HEK293 (cell line): ENCODE measurements around the gene ZNF416.

ENCODE experiments used
- BCL11B ChIP-seq: fragments of 450-650 bp; formaldehyde crosslinking; IDR thresholded peaks from 2 replicates; pipeline ENCODE4 v1.5.1; 2016; ENCODE audit warnings: low read depth, missing biosample characterization, missing genetic modification characterization
- HOXA7 ChIP-seq: sonication (generic); formaldehyde crosslinking; IDR thresholded peaks from 2 replicates; pipeline ENCODE4 v1.8.1; 2022; ENCODE audit warnings: missing genetic modification reagents, borderline replicate concordance
- MYNN ChIP-seq: fragments of 450-650 bp; formaldehyde crosslinking; IDR thresholded peaks from 2 replicates; pipeline ENCODE4 v1.5.1; 2016; ENCODE audit warnings: missing biosample characterization, missing genetic modification characterization, borderline replicate concordance
- OVOL3 ChIP-seq: fragments of 450-650 bp; formaldehyde crosslinking; IDR thresholded peaks from 2 replicates; pipeline ENCODE4 v1.5.1; 2016; ENCODE audit warnings: missing biosample characterization, missing genetic modification characterization
- ZEB2 ChIP-seq: fragments of 450-650 bp; formaldehyde crosslinking; IDR thresholded peaks from 2 replicates; pipeline ENCODE4 v1.5.1; 2016; ENCODE audit warnings: missing biosample characterization, missing genetic modification characterization
- ZFP3 ChIP-seq: fragments of 450-650 bp; formaldehyde crosslinking; IDR thresholded peaks from 2 replicates; pipeline ENCODE4 v1.5.1; 2016; ENCODE audit warnings: low read depth, missing biosample characterization, missing genetic modification characterization
- ZIC2 ChIP-seq: fragments of 450-650 bp; formaldehyde crosslinking; IDR thresholded peaks from 2 replicates; pipeline ENCODE4 v1.5.1; 2016; ENCODE audit warnings: missing biosample characterization, missing genetic modification characterization
- ZNF121 ChIP-seq: fragments of 450-650 bp; formaldehyde crosslinking; IDR thresholded peaks from 2 replicates; pipeline ENCODE4 v1.5.1; 2016; ENCODE audit warnings: missing biosample characterization, missing genetic modification characterization
- ZNF132 ChIP-seq: fragments of 450-650 bp; formaldehyde crosslinking; IDR thresholded peaks from 2 replicates; pipeline ENCODE4 v1.5.1; 2017; ENCODE audit warnings: missing biosample characterization, missing genetic modification characterization, borderline replicate concordance
- ZNF223 ChIP-seq: fragments of 450-650 bp; formaldehyde crosslinking; IDR thresholded peaks from 2 replicates; pipeline ENCODE4 v1.5.1; 2016; ENCODE audit warnings: missing biosample characterization, missing genetic modification characterization
- ZNF335 ChIP-seq: fragments of 450-650 bp; formaldehyde crosslinking; conservative IDR thresholded peaks from 2 replicates; pipeline ENCODE4 v1.5.1; 2016; ENCODE audit warnings: missing biosample characterization, missing genetic modification characterization
- ZNF341 ChIP-seq: fragments of 450-650 bp; formaldehyde crosslinking; IDR thresholded peaks from 2 replicates; pipeline ENCODE4; 2016; ENCODE audit warnings: low read depth, missing biosample characterization, missing genetic modification characterization
- ZNF350 ChIP-seq: fragments of 450-650 bp; formaldehyde crosslinking; IDR thresholded peaks from 2 replicates; pipeline ENCODE4 v1.5.0; 2017; ENCODE audit warnings: missing biosample characterization, mild to moderate bottlenecking, missing genetic modification characterization
- ZNF37A ChIP-seq: fragments of 450-650 bp; IDR thresholded peaks from 2 replicates; pipeline ENCODE4 v1.5.1; 2018; ENCODE audit warnings: missing biosample characterization, missing genetic modification characterization
- ZNF416 ChIP-seq: fragments of 450-650 bp; formaldehyde crosslinking; IDR thresholded peaks from 2 replicates; pipeline ENCODE4 v1.5.1; 2016; ENCODE audit warnings: missing biosample characterization, missing genetic modification characterization
- ZNF530 ChIP-seq: fragments of 450-650 bp; formaldehyde crosslinking; IDR thresholded peaks from 2 replicates; pipeline ENCODE4 v1.5.1; 2016; ENCODE audit warnings: low read depth, missing biosample characterization, missing genetic modification characterization
- ZNF658 ChIP-seq: fragments of 450-650 bp; formaldehyde crosslinking; IDR thresholded peaks from 2 replicates; pipeline ENCODE4; 2016; ENCODE audit warnings: missing biosample characterization, missing genetic modification characterization
- ZNF707 ChIP-seq: fragments of 450-650 bp; formaldehyde crosslinking; IDR thresholded peaks from 2 replicates; pipeline ENCODE4 v1.5.1; 2016; ENCODE audit warnings: missing biosample characterization, missing genetic modification characterization
- ZNF791 ChIP-seq: fragments of 450-650 bp; formaldehyde crosslinking; IDR thresholded peaks from 2 replicates; pipeline ENCODE4 v1.5.1; 2016; ENCODE audit warnings: missing biosample characterization, missing genetic modification characterization
- ZNF830 ChIP-seq: fragments of 450-650 bp; IDR thresholded peaks from 2 replicates; pipeline ENCODE4 v1.5.0; 2018; ENCODE audit warnings: missing biosample characterization, missing genetic modification characterization, low read depth, mild to moderate bottlenecking, moderate library complexity
- ZSCAN23 ChIP-seq: fragments of 450-650 bp; formaldehyde crosslinking; IDR thresholded peaks from 2 replicates; pipeline ENCODE4 v1.5.1; 2016; ENCODE audit warnings: missing biosample characterization, missing genetic modification characterization
- TF ChIP-seq, protein P1 (sequence below): fragments of 450-650 bp; formaldehyde crosslinking; IDR thresholded peaks from 2 replicates; pipeline ENCODE4 v1.5.1; 2016; ENCODE audit warnings: missing biosample characterization, missing genetic modification characterization
- TF ChIP-seq, protein P2 (sequence below): fragments of 450-650 bp; formaldehyde crosslinking; IDR thresholded peaks from 2 replicates; pipeline ENCODE4 v1.5.1; 2016; ENCODE audit warnings: missing biosample characterization, missing genetic modification characterization
- TF ChIP-seq, protein P3 (sequence below): fragments of 450-650 bp; formaldehyde crosslinking; IDR thresholded peaks from 2 replicates; pipeline ENCODE4 v1.5.1; 2016; ENCODE audit warnings: missing biosample characterization, missing genetic modification characterization
- TF ChIP-seq, protein P4 (sequence below): fragments of 450-650 bp; IDR thresholded peaks from 2 replicates; pipeline ENCODE4 v1.5.1; 2018; ENCODE audit warnings: missing biosample characterization, missing genetic modification characterization
- TF ChIP-seq, protein P5 (sequence below): fragments of 450-650 bp; formaldehyde crosslinking; conservative IDR thresholded peaks from 2 replicates; pipeline ENCODE4 v1.5.1; 2016; ENCODE audit warnings: low read depth, missing biosample characterization, missing genetic modification characterization
- TF ChIP-seq, protein P6 (sequence below): sonication (generic); formaldehyde crosslinking; IDR thresholded peaks from 2 replicates; pipeline ENCODE4 v1.8.1; 2022; ENCODE audit warnings: mild to moderate bottlenecking, moderate library complexity, missing genetic modification reagents

ZNF416 gene

DNA sequence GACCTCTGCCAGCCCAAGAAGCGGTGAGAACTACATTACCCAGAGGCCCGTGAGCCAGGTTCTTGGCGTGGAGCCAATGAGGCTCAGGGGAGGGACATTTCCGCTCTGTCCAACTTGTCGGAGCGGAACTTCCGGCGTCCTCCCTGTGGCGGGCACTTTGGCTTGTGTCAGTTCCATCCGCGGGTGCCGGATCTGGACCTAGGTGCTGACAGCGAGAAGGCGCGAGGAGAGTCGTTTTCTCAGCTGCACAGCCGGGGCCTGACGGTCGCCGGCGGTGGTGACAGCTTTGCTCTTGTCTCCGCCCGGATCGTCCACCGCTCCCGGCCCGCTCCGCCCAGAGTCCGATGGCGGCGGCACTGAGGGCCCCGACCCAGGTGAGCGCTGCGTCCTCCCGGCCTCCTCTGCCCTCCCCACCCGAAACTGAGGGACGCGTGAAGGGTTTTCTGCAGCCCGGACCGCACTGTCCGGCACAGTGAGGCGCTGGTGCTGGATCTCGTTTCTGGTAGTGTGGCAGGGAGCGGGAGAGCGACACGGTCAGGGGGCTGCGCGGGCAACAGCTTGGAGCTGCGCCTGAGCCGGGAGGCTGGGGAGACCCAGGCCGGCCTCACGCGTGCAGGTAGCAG lies 21.2 kb upstream of the ZNF416 start, which contains the start of gene ZNF530 (continued):
- TF ChIP-seq, protein P1, sequence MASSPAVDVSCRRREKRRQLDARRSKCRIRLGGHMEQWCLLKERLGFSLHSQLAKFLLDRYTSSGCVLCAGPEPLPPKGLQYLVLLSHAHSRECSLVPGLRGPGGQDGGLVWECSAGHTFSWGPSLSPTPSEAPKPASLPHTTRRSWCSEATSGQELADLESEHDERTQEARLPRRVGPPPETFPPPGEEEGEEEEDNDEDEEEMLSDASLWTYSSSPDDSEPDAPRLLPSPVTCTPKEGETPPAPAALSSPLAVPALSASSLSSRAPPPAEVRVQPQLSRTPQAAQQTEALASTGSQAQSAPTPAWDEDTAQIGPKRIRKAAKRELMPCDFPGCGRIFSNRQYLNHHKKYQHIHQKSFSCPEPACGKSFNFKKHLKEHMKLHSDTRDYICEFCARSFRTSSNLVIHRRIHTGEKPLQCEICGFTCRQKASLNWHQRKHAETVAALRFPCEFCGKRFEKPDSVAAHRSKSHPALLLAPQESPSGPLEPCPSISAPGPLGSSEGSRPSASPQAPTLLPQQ (tag by site-specific recombination): 0 out of 2 replicates have a peak, but pooled peaks have one; percentile 61
- TF ChIP-seq OVOL3 (tag by site-specific recombination) (no peak), ZNF707 (tag by site-specific recombination) (no peak), ZNF530 (tag by site-specific recombination) (no peak), ZNF416 (tag by site-specific recombination) (no peak), ZFP3 (tag by site-specific recombination) (no peak), ZNF132 (tag by site-specific recombination) (no peak), ZNF335 (tag by site-specific recombination) (peak; percentile 98), ZNF37A (peak; percentile 59; the same call in 1 of the 2 replicates), ZEB2 (tag by site-specific recombination) (0 out of 2 replicates have a peak, but pooled peaks have one; percentile 41), ZNF121 (tag by site-specific recombination) (no peak), ZNF791 (tag by site-specific recombination) (no peak), HOXA7 (CRISPR knock-in tag) (no peak), MYNN (tag by site-specific recombination) (no peak), ZSCAN23 (tag by site-specific recombination) (no peak), ZNF830 (peak; percentile 34; the same call in 1 of the 2 replicates), ZNF341 (no peak; the same call in 1 of the 2 replicates), ZNF658 (tag by site-specific recombination) (no peak), ZIC2 (tag by site-specific recombination) (no peak; the same call in 1 of the 2 replicates), ZNF223 (tag by site-specific recombination) (no peak), ZNF350 (tag by site-specific recombination) (peak; percentile 67; the same call in 1 of the 2 replicates), BCL11B (tag by site-specific recombination) (no peak)
- TF ChIP-seq, protein P2, sequence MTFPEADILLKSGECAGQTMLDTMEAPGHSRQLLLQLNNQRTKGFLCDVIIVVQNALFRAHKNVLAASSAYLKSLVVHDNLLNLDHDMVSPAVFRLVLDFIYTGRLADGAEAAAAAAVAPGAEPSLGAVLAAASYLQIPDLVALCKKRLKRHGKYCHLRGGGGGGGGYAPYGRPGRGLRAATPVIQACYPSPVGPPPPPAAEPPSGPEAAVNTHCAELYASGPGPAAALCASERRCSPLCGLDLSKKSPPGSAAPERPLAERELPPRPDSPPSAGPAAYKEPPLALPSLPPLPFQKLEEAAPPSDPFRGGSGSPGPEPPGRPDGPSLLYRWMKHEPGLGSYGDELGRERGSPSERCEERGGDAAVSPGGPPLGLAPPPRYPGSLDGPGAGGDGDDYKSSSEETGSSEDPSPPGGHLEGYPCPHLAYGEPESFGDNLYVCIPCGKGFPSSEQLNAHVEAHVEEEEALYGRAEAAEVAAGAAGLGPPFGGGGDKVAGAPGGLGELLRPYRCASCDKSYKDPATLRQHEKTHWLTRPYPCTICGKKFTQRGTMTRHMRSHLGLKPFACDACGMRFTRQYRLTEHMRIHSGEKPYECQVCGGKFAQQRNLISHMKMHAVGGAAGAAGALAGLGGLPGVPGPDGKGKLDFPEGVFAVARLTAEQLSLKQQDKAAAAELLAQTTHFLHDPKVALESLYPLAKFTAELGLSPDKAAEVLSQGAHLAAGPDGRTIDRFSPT (tag by site-specific recombination): no peak; the same call in 1 of the 2 replicates
- TF ChIP-seq, protein P3, sequence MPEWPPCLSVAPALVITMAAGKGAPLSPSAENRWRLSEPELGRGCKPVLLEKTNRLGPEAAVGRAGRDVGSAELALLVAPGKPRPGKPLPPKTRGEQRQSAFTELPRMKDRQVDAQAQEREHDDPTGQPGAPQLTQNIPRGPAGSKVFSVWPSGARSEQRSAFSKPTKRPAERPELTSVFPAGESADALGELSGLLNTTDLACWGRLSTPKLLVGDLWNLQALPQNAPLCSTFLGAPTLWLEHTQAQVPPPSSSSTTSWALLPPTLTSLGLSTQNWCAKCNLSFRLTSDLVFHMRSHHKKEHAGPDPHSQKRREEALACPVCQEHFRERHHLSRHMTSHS (tag by site-specific recombination): no peak
- TF ChIP-seq, protein P4, sequence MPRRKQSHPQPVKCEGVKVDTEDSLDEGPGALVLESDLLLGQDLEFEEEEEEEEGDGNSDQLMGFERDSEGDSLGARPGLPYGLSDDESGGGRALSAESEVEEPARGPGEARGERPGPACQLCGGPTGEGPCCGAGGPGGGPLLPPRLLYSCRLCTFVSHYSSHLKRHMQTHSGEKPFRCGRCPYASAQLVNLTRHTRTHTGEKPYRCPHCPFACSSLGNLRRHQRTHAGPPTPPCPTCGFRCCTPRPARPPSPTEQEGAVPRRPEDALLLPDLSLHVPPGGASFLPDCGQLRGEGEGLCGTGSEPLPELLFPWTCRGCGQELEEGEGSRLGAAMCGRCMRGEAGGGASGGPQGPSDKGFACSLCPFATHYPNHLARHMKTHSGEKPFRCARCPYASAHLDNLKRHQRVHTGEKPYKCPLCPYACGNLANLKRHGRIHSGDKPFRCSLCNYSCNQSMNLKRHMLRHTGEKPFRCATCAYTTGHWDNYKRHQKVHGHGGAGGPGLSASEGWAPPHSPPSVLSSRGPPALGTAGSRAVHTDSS (tag by site-specific recombination): no peak
- TF ChIP-seq, protein P5, sequence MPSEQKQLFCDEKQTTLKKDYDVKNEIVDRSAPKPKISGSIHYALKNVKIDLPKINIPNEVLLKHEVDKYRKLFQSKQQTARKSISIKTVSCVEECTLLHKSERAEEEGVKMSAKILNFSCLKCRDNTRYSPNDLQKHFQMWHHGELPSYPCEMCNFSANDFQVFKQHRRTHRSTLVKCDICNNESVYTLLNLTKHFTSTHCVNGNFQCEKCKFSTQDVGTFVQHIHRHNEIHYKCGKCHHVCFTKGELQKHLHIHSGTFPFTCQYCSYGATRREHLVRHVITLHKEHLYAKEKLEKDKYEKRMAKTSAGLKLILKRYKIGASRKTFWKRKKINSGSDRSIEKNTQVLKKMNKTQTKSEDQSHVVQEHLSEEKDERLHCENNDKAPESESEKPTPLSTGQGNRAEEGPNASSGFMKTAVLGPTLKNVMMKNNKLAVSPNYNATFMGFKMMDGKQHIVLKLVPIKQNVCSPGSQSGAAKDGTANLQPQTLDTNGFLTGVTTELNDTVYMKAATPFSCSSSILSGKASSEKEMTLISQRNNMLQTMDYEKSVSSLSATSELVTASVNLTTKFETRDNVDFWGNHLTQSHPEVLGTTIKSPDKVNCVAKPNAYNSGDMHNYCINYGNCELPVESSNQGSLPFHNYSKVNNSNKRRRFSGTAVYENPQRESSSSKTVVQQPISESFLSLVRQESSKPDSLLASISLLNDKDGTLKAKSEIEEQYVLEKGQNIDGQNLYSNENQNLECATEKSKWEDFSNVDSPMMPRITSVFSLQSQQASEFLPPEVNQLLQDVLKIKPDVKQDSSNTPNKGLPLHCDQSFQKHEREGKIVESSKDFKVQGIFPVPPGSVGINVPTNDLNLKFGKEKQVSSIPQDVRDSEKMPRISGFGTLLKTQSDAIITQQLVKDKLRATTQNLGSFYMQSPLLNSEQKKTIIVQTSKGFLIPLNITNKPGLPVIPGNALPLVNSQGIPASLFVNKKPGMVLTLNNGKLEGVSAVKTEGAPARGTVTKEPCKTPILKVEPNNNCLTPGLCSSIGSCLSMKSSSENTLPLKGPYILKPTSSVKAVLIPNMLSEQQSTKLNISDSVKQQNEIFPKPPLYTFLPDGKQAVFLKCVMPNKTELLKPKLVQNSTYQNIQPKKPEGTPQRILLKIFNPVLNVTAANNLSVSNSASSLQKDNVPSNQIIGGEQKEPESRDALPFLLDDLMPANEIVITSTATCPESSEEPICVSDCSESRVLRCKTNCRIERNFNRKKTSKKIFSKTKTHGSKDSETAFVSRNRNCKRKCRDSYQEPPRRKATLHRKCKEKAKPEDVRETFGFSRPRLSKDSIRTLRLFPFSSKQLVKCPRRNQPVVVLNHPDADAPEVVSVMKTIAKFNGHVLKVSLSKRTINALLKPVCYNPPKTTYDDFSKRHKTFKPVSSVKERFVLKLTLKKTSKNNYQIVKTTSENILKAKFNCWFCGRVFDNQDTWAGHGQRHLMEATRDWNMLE (tag by site-specific recombination): peak; percentile 97
- TF ChIP-seq, protein P6, sequence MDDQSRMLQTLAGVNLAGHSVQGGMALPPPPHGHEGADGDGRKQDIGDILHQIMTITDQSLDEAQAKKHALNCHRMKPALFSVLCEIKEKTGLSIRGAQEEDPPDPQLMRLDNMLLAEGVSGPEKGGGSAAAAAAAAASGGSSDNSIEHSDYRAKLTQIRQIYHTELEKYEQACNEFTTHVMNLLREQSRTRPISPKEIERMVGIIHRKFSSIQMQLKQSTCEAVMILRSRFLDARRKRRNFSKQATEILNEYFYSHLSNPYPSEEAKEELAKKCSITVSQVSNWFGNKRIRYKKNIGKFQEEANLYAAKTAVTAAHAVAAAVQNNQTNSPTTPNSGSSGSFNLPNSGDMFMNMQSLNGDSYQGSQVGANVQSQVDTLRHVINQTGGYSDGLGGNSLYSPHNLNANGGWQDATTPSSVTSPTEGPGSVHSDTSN (CRISPR knock-in tag): peak; percentile 78
